Motor neuron (in vitro differentiated cells): ENCODE results near the gene ZNF689. TPM values are rescaled to one million over a fixed set of nuclear protein-coding genes. Genes with fewer than 3 reads are reported as not detected.

Experiments used
- ATAC-seq, 8 experiments: fragments of 200-7000 bp; cut with Tn5 transposase; replicated peaks in 6 of 8; 2 replicates each; pipeline ENCODE4 v1.8.0; 2021; ENCODE audit warnings: mild to moderate bottlenecking in 8 of 8, moderate library complexity in 8 of 8
- H3K27ac ChIP-seq, 2 donors: fragments of 250-450 bp; sonication (Bioruptor Pico); 2 replicates each; pipeline ENCODE4 v1.9.0; 2021; ENCODE audit warnings: antibody characterized with exemption in 2 of 2, mild to moderate bottlenecking in 2 of 2, moderate library complexity in 1 of 2
- H3K4me1 ChIP-seq, 2 donors: fragments of 250-450 bp; sonication (Bioruptor Pico); replicated peaks in 1 of 2; 2 replicates each; pipeline ENCODE4 v1.6.1; 2021; ENCODE audit warnings: antibody characterized with exemption in 2 of 2, mild to moderate bottlenecking in 2 of 2, moderate library complexity in 1 of 2
- H3K4me3 ChIP-seq, 5 donors: fragments of 250-450 bp; sonication (Bioruptor Pico); 2 replicates each; pipeline ENCODE4 v1.9.0; 2021; ENCODE audit warnings: antibody characterized with exemption in 5 of 5, mild to moderate bottlenecking in 5 of 5, moderate library complexity in 4 of 5
- WGBS, 10 experiments: fragments of 450-650 bp; shearing (Covaris generic); methylation state at CpG; one replicate each; pipeline ENCODE4 v1.0.0; 2022; 5-methylcytosine and 5-hydroxymethylcytosine counted together
- in situ Hi-C, 9 experiments: fragments of 400-800 bp; cut with MboI; loops; one replicate each; pipeline ENCODE4 v1.15.0; 2021; ENCODE audit warnings: low sequenced_read_pairs in 9 of 9, low pct_unique_long_range_greater_than_20kb in 2 of 9; ENCODE audit not compliant: unreplicated experiment in 9 of 9
- total RNA-seq, 8 experiments: library from RNA; unstranded; fragments of 300-600 nt; gene quantifications; 2 replicates each; pipeline versions ENCODE4 v1.2.3 to v1.2.4, GENCODE V29; 2022

The ZNF689 gene
- total RNA-seq, 8 experiments from 2014 or later, result 6.0 to 18.7 (median 10.1) TPM

DNA sequence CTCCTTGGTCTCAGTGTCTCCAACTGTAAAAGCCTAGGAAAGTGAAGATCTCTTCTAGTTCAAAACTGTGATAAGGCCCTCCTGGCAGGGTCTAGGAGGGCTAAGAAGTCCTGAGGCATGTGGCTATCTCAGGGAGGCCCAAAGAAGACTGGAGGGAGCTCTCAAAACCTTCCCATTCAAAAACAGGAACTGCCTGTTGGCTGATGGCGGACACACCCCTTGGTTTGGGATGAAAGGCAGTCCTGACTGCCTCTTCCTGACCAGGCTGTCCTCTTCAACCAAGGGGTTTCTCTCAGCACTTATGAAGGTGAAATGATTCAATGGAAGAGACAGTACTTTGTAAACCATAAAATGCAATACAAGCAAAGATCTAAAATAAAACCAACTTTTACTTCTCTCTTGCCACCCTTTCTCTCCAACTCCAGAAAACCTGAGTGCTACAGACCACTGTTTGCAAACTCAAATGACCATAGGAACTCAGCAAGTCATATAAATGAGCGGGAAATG, 56.7 kb downstream of the ZNF689 start:
- H3K4me1 ChIP-seq, result peaks cover 8 to 11% of the 10 kb centered on the region in 2 donors
- ATAC-seq, result no peak
- no peak overlapping the region for H3K4me3 ChIP-seq
- 82 to 100% (median 100%) methylated on average over 1 to 2 of the region's 2 CpGs; no CpG with 5 or more reads in 1 of the 10 experiments for WGBS, 10 experiments
- no peak overlapping the region for H3K27ac ChIP-seq
- in situ Hi-C loops, result no loop called here

DNA sequence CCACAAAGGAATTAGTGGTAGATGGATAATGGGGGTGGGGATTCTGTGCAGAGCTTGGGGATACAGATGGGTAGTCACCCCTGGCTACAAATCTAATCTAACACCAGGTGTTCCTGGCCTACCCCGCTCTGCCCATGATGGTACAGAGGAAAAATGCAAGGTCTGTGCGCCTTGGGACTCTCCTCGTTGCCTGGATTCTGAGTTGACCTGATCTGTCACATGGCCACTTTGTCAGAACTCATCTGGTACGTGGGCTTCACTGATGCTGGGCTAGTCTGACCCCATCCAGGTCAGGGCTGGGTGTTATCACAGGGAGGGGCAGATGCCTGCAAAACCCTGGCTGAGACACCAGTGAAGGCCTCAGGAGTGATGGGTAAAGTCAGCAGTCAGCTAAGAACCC, 57.2 kb downstream of the ZNF689 start:
- ATAC-seq, result no peak
- Histone ChIP-seq H3K27ac (no peak overlapping the region), H3K4me1 (peaks cover 8 to 11% of the 10 kb centered on the region in 2 donors), H3K4me3 (no peak overlapping the region)
- 92 to 100% methylated on average over 1 to 2 of the region's 4 CpGs; no CpG with 5 or more reads in 8 of the 10 experiments for WGBS, 10 experiments
- in situ Hi-C loops, result no loop called here

Other genes starting within 250 kb of the ZNF689 start
- gene TBC1D10B, start 239.9 kb downstream of the ZNF689 start, total RNA-seq, result 10 to 100 TPM; 15.4 to 32.3 (median 21.5) TPM
- gene MYL11, start 235.6 kb downstream of the ZNF689 start, total RNA-seq, result 1 to 10 TPM in 3 of 8 experiments, not detected in 5; 1.1 to 7.5 (median 3.0) TPM
- gene SEPTIN1, start 227.8 kb downstream of the ZNF689 start, total RNA-seq, result 1 to 10 TPM; 1.8 to 8.3 (median 4.1) TPM
- gene ZNF48, start 215.0 kb downstream of the ZNF689 start, total RNA-seq, result 10 to 100 TPM in 5 of 8 experiments, 1 to 10 TPM in 3; 2.2 to 49.5 (median 18.4) TPM
- 1 to 10 TPM; 1.6 to 6.9 (median 3.7) TPM for gene ZNF771, start 202.8 kb downstream of the ZNF689 start, total RNA-seq
- 10 to 100 TPM; 16.4 to 50.9 (median 26.7) TPM for gene DCTPP1, start 180.4 kb downstream of the ZNF689 start, total RNA-seq
- 10 to 100 TPM in 7 of 8 experiments, 1 to 10 TPM in 1; 8.3 to 38.0 (median 17.5) TPM for gene SEPHS2, start 164.5 kb downstream of the ZNF689 start, total RNA-seq
- gene ITGAL, start 137.6 kb downstream of the ZNF689 start, total RNA-seq, result 1 to 10 TPM in 2 of 8 experiments, under 1 TPM in 6; 0.05 to 1.9 (median 0.52) TPM
- gene ZNF768, start 83.8 kb downstream of the ZNF689 start, total RNA-seq, result 10 to 100 TPM; 19.2 to 50.4 (median 36.7) TPM
- gene ZNF747, start 75.5 kb downstream of the ZNF689 start, total RNA-seq, result 10 to 100 TPM in 3 of 8 experiments, 1 to 10 TPM in 5; 5.2 to 15.2 (median 8.1) TPM
- gene ZNF764, start 52.0 kb downstream of the ZNF689 start, total RNA-seq, result 10 to 100 TPM in 3 of 8 experiments, 1 to 10 TPM in 5; 3.4 to 13.0 (median 9.3) TPM
- gene ZNF688, start 38.7 kb downstream of the ZNF689 start, total RNA-seq, result 10 to 100 TPM in 2 of 8 experiments, 1 to 10 TPM in 6; 4.5 to 13.8 (median 8.0) TPM
- 10 to 100 TPM in 5 of 8 experiments, 1 to 10 TPM in 3; 4.9 to 15.0 (median 11.2) TPM for gene ZNF785, start 24.7 kb downstream of the ZNF689 start, total RNA-seq
- 10 to 100 TPM; 12.4 to 30.7 (median 19.9) TPM for gene PRR14, start 40.6 kb upstream of the ZNF689 start, total RNA-seq
- gene FBRS, start 48.0 kb upstream of the ZNF689 start, total RNA-seq, result 10 to 100 TPM; 17.4 to 53.3 (median 29.4) TPM
- 10 to 100 TPM in 5 of 8 experiments, 1 to 10 TPM in 3; 6.1 to 47.8 (median 11.3) TPM for gene SRCAP, start 88.8 kb upstream of the ZNF689 start, total RNA-seq
- 10 to 100 TPM; 12.0 to 35.7 (median 18.6) TPM for gene PHKG2, start 138.0 kb upstream of the ZNF689 start, total RNA-seq
- gene CFAP119, start 151.7 kb upstream of the ZNF689 start, total RNA-seq, result 10 to 100 TPM in 5 of 8 experiments, 1 to 10 TPM in 3; 4.5 to 24.1 (median 11.4) TPM
- gene RNF40, start 151.9 kb upstream of the ZNF689 start, total RNA-seq, result 100 to 1,000 TPM in 2 of 8 experiments, 10 to 100 TPM in 6; 65.9 to 124 (median 90.3) TPM
- 10 to 100 TPM in 7 of 8 experiments, 1 to 10 TPM in 1; 7.9 to 32.4 (median 21.1) TPM for gene ZNF629, start 176.8 kb upstream of the ZNF689 start, total RNA-seq